AG04449 (cell line): ENCODE measurements around the gene INSRR.

Source experiments
- CTCF ChIA-PET: fragments of 350-600 bp; formaldehyde crosslinking; extraction: SDS; loops from one replicate; lab custom pipeline; 2021; ENCODE audit warnings: antibody characterized with exemption; lab: Yijun Ruan, JAX
- POLR2A ChIA-PET: fragments of 400-600, 350-600 bp; formaldehyde crosslinking; extraction: SDS; loops from one replicate; lab custom pipeline; 2020; ENCODE audit warnings: antibody characterized with exemption, inconsistent platforms; lab: Yijun Ruan, JAX
- DNase-seq: peaks from one replicate; pipeline ENCODE4 v3.0.0-alpha.2; 2010; ENCODE audit warnings: low read depth, low spot score
- H3K4me3 ChIP-seq: 2 replicates; pipeline ENCODE4 v1.5.1; 2011; ENCODE audit warnings: low read depth, mild to moderate bottlenecking, control low read depth, low read length
- TF ChIP-seq, protein P1 (sequence below): IDR thresholded peaks from one replicate; pipeline ENCODE4 v1.5.1; 2011; ENCODE audit warnings: mild to moderate bottlenecking, moderate library complexity, low read length, control low read depth, inconsistent platforms; ENCODE audit not compliant: insufficient read depth; ENCODE audit errors: missing control alignments

INSRR gene

GRCh38 chr1:156848461-156849150 is 10.3 kb downstream of the INSRR start:
- POLR2A ChIA-PET: no interaction called here
- no peak overlapping the region for H3K4me3 ChIP-seq
- DNase-seq: no peak
- CTCF ChIA-PET: interaction anchor here (1.2 to 6.6 kb wide), 9 partner anchors 8 to 159 kb away, joined by 3 to 69 read pairs (median 4); partner anchors contain the start of genes INSRR and NTRK1
- TF ChIP-seq, protein P1, sequence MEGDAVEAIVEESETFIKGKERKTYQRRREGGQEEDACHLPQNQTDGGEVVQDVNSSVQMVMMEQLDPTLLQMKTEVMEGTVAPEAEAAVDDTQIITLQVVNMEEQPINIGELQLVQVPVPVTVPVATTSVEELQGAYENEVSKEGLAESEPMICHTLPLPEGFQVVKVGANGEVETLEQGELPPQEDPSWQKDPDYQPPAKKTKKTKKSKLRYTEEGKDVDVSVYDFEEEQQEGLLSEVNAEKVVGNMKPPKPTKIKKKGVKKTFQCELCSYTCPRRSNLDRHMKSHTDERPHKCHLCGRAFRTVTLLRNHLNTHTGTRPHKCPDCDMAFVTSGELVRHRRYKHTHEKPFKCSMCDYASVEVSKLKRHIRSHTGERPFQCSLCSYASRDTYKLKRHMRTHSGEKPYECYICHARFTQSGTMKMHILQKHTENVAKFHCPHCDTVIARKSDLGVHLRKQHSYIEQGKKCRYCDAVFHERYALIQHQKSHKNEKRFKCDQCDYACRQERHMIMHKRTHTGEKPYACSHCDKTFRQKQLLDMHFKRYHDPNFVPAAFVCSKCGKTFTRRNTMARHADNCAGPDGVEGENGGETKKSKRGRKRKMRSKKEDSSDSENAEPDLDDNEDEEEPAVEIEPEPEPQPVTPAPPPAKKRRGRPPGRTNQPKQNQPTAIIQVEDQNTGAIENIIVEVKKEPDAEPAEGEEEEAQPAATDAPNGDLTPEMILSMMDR: no peak

GRCh38 chr1:156847591-156848460 is 11.1 kb downstream of the INSRR start:
- ChIA-PET POLR2A (no interaction called here), CTCF (interaction anchor here (1.2 to 6.6 kb wide), 9 partner anchors 8 to 158 kb away, joined by 3 to 69 read pairs (median 4); partner anchors contain the start of genes INSRR and NTRK1)
- DNase-seq: no peak
- TF ChIP-seq, protein P1: no peak
- no peak overlapping the region for H3K4me3 ChIP-seq

DNA sequence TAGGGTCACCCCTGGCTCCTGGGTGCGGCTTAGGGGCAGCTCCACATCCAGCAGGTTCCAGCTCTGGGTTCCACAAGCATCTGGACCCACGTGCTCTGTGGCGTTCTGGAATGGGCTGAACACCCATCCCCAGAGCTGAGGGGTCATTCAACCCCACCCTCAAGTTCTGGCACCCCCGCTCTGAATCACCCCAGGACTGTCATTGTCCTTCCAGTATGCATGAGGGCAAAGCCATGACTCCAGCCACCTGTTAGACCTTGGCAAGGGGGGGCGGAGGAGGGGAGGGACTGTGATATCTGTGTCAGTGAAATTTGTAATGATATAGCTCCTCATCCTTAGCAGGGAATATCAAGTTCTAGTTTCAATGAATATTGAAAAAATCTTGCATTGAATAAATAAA is 12.3 kb downstream of the INSRR start:
- H3K4me3 ChIP-seq: no peak overlapping the region
- POLR2A ChIA-PET: no interaction called here
- TF ChIP-seq, protein P1: no peak
- DNase-seq: no peak
- CTCF ChIA-PET: interaction anchor here (1.1 to 6.6 kb wide), 4 partner anchors 9 to 121 kb away, joined by 3 to 69 read pairs (median 28); partner anchors contain the start of genes INSRR and NTRK1

- TF ChIP-seq, protein P1: no peak
- no peak overlapping the region for H3K4me3 ChIP-seq
- CTCF ChIA-PET: interaction anchor here (0.7 to 6.6 kb wide), 4 partner anchors 8 to 49 kb away, joined by 3 to 69 read pairs (median 26); partner anchors contain the start of genes INSRR and NTRK1
- POLR2A ChIA-PET: no interaction called here
- no peak for DNase-seq
Measured at GRCh38 chr1:156845953-156846545, 12.9 kb downstream of the INSRR start.

DNA sequence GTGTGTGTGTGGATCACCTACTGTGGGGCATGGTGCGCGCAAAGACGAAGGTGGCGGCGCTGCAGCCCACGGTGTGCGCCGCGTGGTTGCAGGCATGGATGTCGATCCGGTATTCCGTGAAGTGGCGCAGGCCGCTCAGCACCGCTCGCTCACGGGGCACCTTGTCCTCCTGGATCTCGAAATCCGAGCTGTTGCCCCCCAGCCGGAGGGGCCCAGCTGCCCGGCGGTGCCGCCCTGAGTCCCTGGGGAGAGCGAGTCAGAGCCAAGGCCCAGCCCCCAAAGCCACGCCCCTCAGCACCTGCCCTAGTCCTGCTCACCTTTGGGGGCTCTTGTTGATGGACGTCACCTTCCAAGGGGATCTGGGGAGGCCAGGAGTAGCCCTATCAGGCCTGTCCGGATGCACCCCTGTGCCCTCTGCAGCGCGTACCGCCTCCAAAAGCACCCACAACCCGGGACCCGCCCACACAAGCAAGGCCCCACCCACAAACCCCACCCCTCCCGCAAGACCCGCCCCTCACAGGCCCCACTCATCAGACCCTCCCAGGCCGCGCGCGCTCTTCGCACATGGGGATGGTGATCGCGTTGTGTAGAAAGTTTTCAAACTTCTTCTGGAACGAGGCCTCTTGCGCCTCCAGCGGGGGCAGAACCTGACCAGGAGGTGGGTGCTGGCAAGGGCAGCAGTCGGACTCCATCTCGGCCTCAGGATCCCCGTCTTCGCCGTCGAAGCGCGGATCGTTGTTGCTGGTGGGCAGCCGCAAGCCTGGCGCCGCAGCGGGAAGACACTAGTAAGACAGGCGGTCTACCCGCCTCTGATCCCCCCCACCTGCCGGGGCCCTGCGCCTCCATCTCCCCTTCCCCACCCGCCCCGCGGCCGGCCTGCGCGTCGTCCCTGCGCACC is 13.6 kb downstream of the INSRR start:
- ChIA-PET CTCF (interaction anchor here (0.7 to 6.6 kb wide), 8 partner anchors 8 to 45 kb away, joined by 3 to 69 read pairs (median 5); partner anchors contain the start of genes INSRR and NTRK1), POLR2A (no interaction called here)
- H3K4me3 ChIP-seq: no peak overlapping the region
- TF ChIP-seq, protein P1: no peak
- no peak for DNase-seq
